Neural progenitor cell (in vitro differentiated cells): ENCODE data around the gene PIK3C3. TPM values are rescaled to one million over a fixed set of nuclear protein-coding genes. Genes with fewer than 3 reads are reported as not detected.

Source experiments
- DNase-seq: peaks from one replicate; pipeline ENCODE4 v3.0.0-alpha.2; 2016; ENCODE audit warnings: low spot score
- H2AFZ ChIP-seq: fragments of 200-600 bp; sonication (generic); replicated peaks from 2 replicates; pipeline ENCODE4 v1.6.1; 2016; ENCODE audit warnings: antibody characterized with exemption
- H3F3A ChIP-seq: fragments of 200-600 bp; sonication (generic); 2 replicates; pipeline ENCODE4 v1.6.1; 2016; ENCODE audit warnings: antibody characterized with exemption, low read depth
- H3K27ac ChIP-seq: fragments of 200-600 bp; sonication (generic); 2 replicates; pipeline ENCODE4 v1.5.1; 2016; ENCODE audit warnings: mild to moderate bottlenecking
- H3K27me3 ChIP-seq: fragments of 200-600 bp; sonication (generic); 2 replicates; pipeline ENCODE4 v1.6.1; 2016; ENCODE audit warnings: mild to moderate bottlenecking, moderate library complexity
- H3K36me3 ChIP-seq: fragments of 200-600 bp; sonication (generic); 2 replicates; pipeline ENCODE4 v1.5.1; 2016
- H3K4me1 ChIP-seq: fragments of 200-600 bp; sonication (generic); 2 replicates; pipeline ENCODE4 v1.6.1; 2016; ENCODE audit warnings: mixed run types
- H3K4me2 ChIP-seq: fragments of 200-600 bp; sonication (generic); 2 replicates; pipeline ENCODE4 v1.6.1; 2016
- H3K4me3 ChIP-seq: fragments of 200-600 bp; sonication (generic); 2 replicates; pipeline ENCODE4 v1.5.1; 2016
- H3K79me2 ChIP-seq: fragments of 200-600 bp; sonication (generic); 2 replicates; pipeline ENCODE4 v1.6.1; 2016; ENCODE audit warnings: low read depth
- H3K9ac ChIP-seq: fragments of 200-600 bp; sonication (generic); 2 replicates; pipeline ENCODE4 v1.6.1; 2016
- H3K9me3 ChIP-seq: fragments of 200-600 bp; sonication (generic); 2 replicates; pipeline ENCODE4 v1.5.1; 2016; ENCODE audit warnings: low read depth
- H4K20me1 ChIP-seq: fragments of 200-600 bp; sonication (generic); 2 replicates; pipeline ENCODE4 v1.6.1; 2016; ENCODE audit warnings: low read depth
- H3K27ac Mint-ChIP-seq: 3 replicates; pipeline ENCODE4 v1.8.0; 2021; ENCODE audit warnings: mixed read lengths
- H3K27me3 Mint-ChIP-seq: 2 replicates; pipeline ENCODE4 v1.8.0; 2022; ENCODE audit warnings: low read depth, mild to moderate bottlenecking, inconsistent platforms, moderate library complexity, mixed read lengths; ENCODE audit not compliant: insufficient read depth
- H3K36me3 Mint-ChIP-seq: 3 replicates; pipeline ENCODE4 v1.8.0; 2021; ENCODE audit warnings: mixed read lengths
- H3K4me1 Mint-ChIP-seq: 3 replicates; pipeline ENCODE4 v1.8.0; 2021; ENCODE audit warnings: mixed read lengths
- H3K4me3 Mint-ChIP-seq: 3 replicates; pipeline ENCODE4 v1.8.0; 2021; ENCODE audit warnings: mild to moderate bottlenecking, moderate library complexity, mixed read lengths
- H3K9me3 Mint-ChIP-seq: 3 replicates; pipeline ENCODE4 v1.8.0; 2020; ENCODE audit warnings: mixed read lengths
- EZH2 ChIP-seq: fragments of 200-600 bp; sonication (generic); IDR thresholded peaks from 2 replicates; pipeline ENCODE4 v1.6.1; 2017; ENCODE audit warnings: antibody characterized with exemption, mild to moderate bottlenecking, moderate library complexity
- EZH2phosphoT487 ChIP-seq: fragments of 200-600 bp; sonication (generic); IDR thresholded peaks from 2 replicates; pipeline ENCODE4 v1.6.1; 2017; ENCODE audit warnings: antibody characterized with exemption
- total RNA-seq: library from RNA; depleted of rRNA; stranded (reverse); fragments of >200 nt; gene quantifications from 2 replicates; pipeline ENCODE4 v1.2.3, GENCODE V29; 2015; ENCODE audit warnings: low replicate concordance
- TF ChIP-seq, protein P1 (sequence below): fragments of 200-600 bp; sonication (generic); IDR thresholded peaks from 2 replicates; pipeline ENCODE4 v1.5.1; 2017; ENCODE audit warnings: antibody characterized with exemption, mild to moderate bottlenecking

The PIK3C3 gene
- total RNA-seq, 1 donor from 2014 or later: 87.0 TPM

DNA sequence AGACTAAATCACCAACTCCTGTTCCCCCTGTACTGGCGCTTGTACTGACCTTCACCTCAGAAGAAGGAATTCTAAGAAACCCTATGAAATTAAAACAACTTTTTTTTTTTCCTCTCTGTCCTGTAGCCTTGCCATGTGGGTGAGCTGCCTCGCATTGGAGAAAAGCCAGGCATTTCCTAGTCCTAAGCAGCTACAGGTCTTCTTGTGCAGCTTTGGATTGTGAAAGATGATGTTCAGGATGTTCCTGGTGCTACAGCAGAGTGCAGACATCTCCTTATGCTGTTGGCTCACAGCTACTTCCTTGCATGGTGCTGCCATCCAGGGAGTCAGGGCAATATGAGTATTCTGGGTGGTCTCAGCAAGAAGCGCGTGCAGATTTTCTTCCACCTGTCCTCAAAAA lies 11.9 kb downstream of the PIK3C3 start:
- H3K9me3 ChIP-seq: no peaks in the 10 kb centered on the region
- H3K4me3 Mint-ChIP-seq: no peak overlapping the region
- no peaks in the 10 kb centered on the region for H3K27me3 ChIP-seq
- no peak overlapping the region for H3K4me2 ChIP-seq
- DNase-seq: no peak
- no peak overlapping the region for H3K27ac ChIP-seq
- H3K9ac ChIP-seq: no peak overlapping the region
- H3K27me3 Mint-ChIP-seq: no peaks in the 10 kb centered on the region
- peaks cover 12% of the 10 kb centered on the region for H3K36me3 Mint-ChIP-seq
- no peaks in the 10 kb centered on the region for H3K9me3 Mint-ChIP-seq
- TF ChIP-seq, protein P1, sequence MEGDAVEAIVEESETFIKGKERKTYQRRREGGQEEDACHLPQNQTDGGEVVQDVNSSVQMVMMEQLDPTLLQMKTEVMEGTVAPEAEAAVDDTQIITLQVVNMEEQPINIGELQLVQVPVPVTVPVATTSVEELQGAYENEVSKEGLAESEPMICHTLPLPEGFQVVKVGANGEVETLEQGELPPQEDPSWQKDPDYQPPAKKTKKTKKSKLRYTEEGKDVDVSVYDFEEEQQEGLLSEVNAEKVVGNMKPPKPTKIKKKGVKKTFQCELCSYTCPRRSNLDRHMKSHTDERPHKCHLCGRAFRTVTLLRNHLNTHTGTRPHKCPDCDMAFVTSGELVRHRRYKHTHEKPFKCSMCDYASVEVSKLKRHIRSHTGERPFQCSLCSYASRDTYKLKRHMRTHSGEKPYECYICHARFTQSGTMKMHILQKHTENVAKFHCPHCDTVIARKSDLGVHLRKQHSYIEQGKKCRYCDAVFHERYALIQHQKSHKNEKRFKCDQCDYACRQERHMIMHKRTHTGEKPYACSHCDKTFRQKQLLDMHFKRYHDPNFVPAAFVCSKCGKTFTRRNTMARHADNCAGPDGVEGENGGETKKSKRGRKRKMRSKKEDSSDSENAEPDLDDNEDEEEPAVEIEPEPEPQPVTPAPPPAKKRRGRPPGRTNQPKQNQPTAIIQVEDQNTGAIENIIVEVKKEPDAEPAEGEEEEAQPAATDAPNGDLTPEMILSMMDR: no peak
- TF ChIP-seq EZH2: no peak
- TF ChIP-seq EZH2phosphoT487: no peak
- no peaks in the 10 kb centered on the region for H3F3A ChIP-seq
- no peaks in the 10 kb centered on the region for H3K4me1 ChIP-seq
- no peak overlapping the region for H3K4me3 ChIP-seq
- peaks cover 15% of the 10 kb centered on the region for H3K36me3 ChIP-seq
- peaks cover 5% of the 10 kb centered on the region for H3K4me1 Mint-ChIP-seq
- H3K79me2 ChIP-seq: peaks cover 45% of the 10 kb centered on the region
- no peaks in the 10 kb centered on the region for H4K20me1 ChIP-seq
- no peak overlapping the region for H3K27ac Mint-ChIP-seq
- H2AFZ ChIP-seq: no peak overlapping the region

DNA sequence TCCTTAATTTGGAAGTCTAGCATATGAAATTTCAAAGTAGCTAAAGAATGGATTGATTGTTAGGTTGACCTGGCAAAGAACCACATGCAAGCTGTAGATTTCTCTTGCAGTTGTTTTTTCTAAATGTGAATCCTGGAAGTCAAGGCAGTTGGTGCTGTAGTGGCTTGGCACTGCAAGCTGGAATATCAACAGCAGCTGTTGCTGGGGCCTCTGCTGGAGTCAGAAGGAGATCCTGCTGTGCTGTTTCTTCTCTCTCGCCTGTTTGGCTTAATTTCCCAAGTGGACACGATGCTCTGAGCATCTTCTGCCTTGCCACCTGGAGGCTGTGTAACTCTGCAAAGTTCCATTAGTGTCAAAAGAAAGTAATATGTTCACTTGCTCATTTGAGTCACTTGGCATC lies 12.6 kb downstream of the PIK3C3 start:
- no peaks in the 10 kb centered on the region for H3F3A ChIP-seq
- Mint-ChIP-seq H3K27ac (no peak overlapping the region), H3K4me1 (peaks cover 5% of the 10 kb centered on the region), H3K27me3 (no peaks in the 10 kb centered on the region), H3K36me3 (peaks cover 12% of the 10 kb centered on the region), H3K4me3 (no peak overlapping the region), H3K9me3 (no peaks in the 10 kb centered on the region)
- H2AFZ ChIP-seq: no peak overlapping the region
- H3K27ac ChIP-seq: no peak overlapping the region
- peaks cover 15% of the 10 kb centered on the region for H3K36me3 ChIP-seq
- H3K9ac ChIP-seq: no peak overlapping the region
- no peaks in the 10 kb centered on the region for H4K20me1 ChIP-seq
- TF ChIP-seq, protein P1: no peak
- TF ChIP-seq EZH2phosphoT487: no peak
- TF ChIP-seq EZH2: no peak
- no peaks in the 10 kb centered on the region for H3K27me3 ChIP-seq
- no peak for DNase-seq
- H3K4me3 ChIP-seq: no peak overlapping the region
- H3K4me1 ChIP-seq: no peaks in the 10 kb centered on the region
- H3K9me3 ChIP-seq: no peaks in the 10 kb centered on the region
- peaks cover 44% of the 10 kb centered on the region for H3K79me2 ChIP-seq
- H3K4me2 ChIP-seq: no peak overlapping the region

DNA sequence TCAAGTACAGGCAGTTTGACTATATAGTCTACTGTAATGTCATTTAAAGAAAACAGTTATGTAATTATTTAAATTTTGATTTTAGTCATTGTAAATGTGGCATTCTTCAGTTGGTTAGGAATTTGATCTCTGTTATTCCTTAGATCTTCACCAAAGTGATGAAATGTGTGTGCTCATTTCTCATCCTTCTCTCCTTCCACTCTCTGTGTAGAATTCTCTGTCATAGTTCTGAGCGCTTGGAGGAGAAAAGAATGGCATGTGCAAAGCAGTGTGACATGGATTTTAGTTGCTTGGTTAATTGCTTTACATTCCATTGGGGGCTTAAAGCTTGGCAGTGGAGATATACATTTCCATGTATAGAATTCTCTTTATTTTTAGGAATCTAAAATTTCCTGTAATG lies 14.8 kb downstream of the PIK3C3 start:
- no peak overlapping the region for H2AFZ ChIP-seq
- Mint-ChIP-seq H3K4me1 (peaks cover 5% of the 10 kb centered on the region), H3K4me3 (no peak overlapping the region), H3K27ac (no peak overlapping the region), H3K36me3 (peaks cover 9% of the 10 kb centered on the region), H3K27me3 (no peaks in the 10 kb centered on the region), H3K9me3 (no peaks in the 10 kb centered on the region)
- H3K4me2 ChIP-seq: no peak overlapping the region
- no peak for TF ChIP-seq EZH2
- TF ChIP-seq EZH2phosphoT487: no peak
- TF ChIP-seq, protein P1: no peak
- H3K79me2 ChIP-seq: peaks cover 24% of the 10 kb centered on the region
- H4K20me1 ChIP-seq: no peaks in the 10 kb centered on the region
- no peaks in the 10 kb centered on the region for H3K27me3 ChIP-seq
- no peak overlapping the region for H3K9ac ChIP-seq
- H3K4me1 ChIP-seq: no peaks in the 10 kb centered on the region
- H3K36me3 ChIP-seq: peaks cover 10% of the 10 kb centered on the region
- H3F3A ChIP-seq: no peaks in the 10 kb centered on the region
- no peak overlapping the region for H3K27ac ChIP-seq
- H3K4me3 ChIP-seq: no peak overlapping the region
- no peaks in the 10 kb centered on the region for H3K9me3 ChIP-seq
- DNase-seq: no peak
